ENCODE data around the gene ZNF605. TPM values are rescaled to one million over a fixed set of nuclear protein-coding genes. Genes with fewer than 3 reads are reported as not detected.
"Not testable (repeated sequence)": the region's sequence is repeated elsewhere in the genome, so short reads cannot be mapped to it uniquely, and the experiment has no call there.

Gene ZNF605
- total and polyA plus RNA-seq, 2 donors (not counting 3 experiments of a cell fraction or from before 2014, with no cell fraction given): 2.4 to 11.3 TPM

GRCh38 chr12:132937476-132937875 is 18.6 kb downstream of the ZNF605 start:
- Histone ChIP-seq H3K27me3 (ENCODE audit: control insufficient read depth in 2 of 2, insufficient read depth in 2 of 2, low read length in 2 of 2) (no peaks in the 10 kb centered on the region), H3K4me3 (replicated peaks in 1 of 3; ENCODE audit: insufficient read depth in 1 of 3, low read depth in 1 of 3, low read length in 3 of 3) (no peak overlapping the region), H3K9me1 (replicated peaks; ENCODE audit: control insufficient read depth, extremely low read depth, insufficient read depth, low read length) (no peaks in the 10 kb centered on the region), H3K4me2 (ENCODE audit: insufficient read depth, low read length) (no peak overlapping the region), H3K27ac (ENCODE audit: insufficient read depth, low read depth, low read length) (no peak overlapping the region), H3K79me2 (ENCODE audit: control insufficient read depth, insufficient read depth, low read length) (no peaks in the 10 kb centered on the region), H2AFZ (ENCODE audit: low read depth, low read length) (no peak overlapping the region), H3K9ac (replicated peaks; ENCODE audit: extremely low read depth, insufficient read depth, low read length) (no peak overlapping the region), H3K4me1 (ENCODE audit: control insufficient read depth, extremely low read depth, insufficient read depth, low read length) (no peaks in the 10 kb centered on the region), H3K9me3 (replicated peaks; ENCODE audit: control insufficient read depth, insufficient read depth, low read length) (peaks cover 9% of the 10 kb centered on the region), H4K20me1 (replicated peaks; ENCODE audit: control insufficient read depth, extremely low read depth, insufficient read depth, low read length) (no peaks in the 10 kb centered on the region), H3K36me3 (ENCODE audit: control insufficient read depth in 2 of 2, extremely low read depth in 1 of 2, insufficient read depth in 2 of 2, low read length in 2 of 2) (peaks cover 3 to 12% of the 10 kb centered on the region in 2 experiments)
- no peak for FAIRE-seq
- dilution Hi-C loops (cut with MboI; ENCODE audit: extremely low pct_ligation_motif_present, low sequenced_read_pairs): no loop called here
- DNase-seq (ENCODE audit: low read depth, low spot score): no peak
- intact Hi-C loops (cut with micrococcal nuclease): no loop called here
- ChIA-PET POLR2A (no interaction called here), CTCF (no interaction called here)
- BruUV-seq (replicated peaks): no TSS peak
- TF ChIP-seq POLR2AphosphoS5 (IDR thresholded peaks at IDR 0.05; ENCODE audit: insufficient read depth, low read depth, low read length): no peak
- no peak for TF ChIP-seq MYC (IDR thresholded peaks at IDR 0.05; ENCODE audit: low read depth, low read length)
- no peak for TF ChIP-seq FOS (IDR thresholded peaks at IDR 0.05; ENCODE audit: borderline replicate concordance, insufficient read depth, low read length)
- no peak for TF ChIP-seq EZH2 (IDR thresholded peaks at IDR 0.05; ENCODE audit: borderline replicate concordance, low read depth, low read length, severe bottlenecking)
- TF ChIP-seq POLR2A (IDR thresholded peaks at IDR 0.05; ENCODE audit: low read depth, low read length): no peak
- TF ChIP-seq GATA2 (IDR thresholded peaks at IDR 0.05; ENCODE audit: insufficient read depth, insufficient read length, low read depth, low read length): no peak
- no peak for TF ChIP-seq CTCF (IDR thresholded peaks at IDR 0.05; ENCODE audit: extremely low read depth in 1 of 2, insufficient read depth in 1 of 2, low read depth in 1 of 2, low read length in 2 of 2)
- TF ChIP-seq JUN (IDR thresholded peaks at IDR 0.05; ENCODE audit: borderline replicate concordance, insufficient read depth, insufficient read length, low read depth): no peak

DNA sequence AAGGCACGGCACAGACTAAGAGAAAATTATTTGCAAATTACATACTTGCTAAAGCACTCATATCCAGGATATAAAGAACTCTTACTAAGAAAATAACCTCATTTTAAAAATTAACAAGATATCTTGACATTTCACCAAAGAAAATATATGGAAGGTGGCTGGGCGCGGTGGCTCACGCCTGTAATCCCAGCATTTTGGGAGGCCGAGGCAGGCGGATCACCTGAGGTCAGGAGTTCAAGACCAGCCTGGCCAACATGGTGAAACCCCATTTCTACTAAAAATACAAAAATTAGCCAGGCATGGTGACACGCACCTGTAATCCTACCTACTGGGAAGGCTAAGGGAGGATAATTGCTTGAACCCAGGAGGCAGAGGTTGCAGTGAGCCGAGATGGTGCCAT is 19.2 kb downstream of the ZNF605 start:
- H3K9me3 ChIP-seq (replicated peaks; ENCODE audit: control insufficient read depth, insufficient read depth, low read length); H4K20me1 ChIP-seq (replicated peaks; ENCODE audit: control insufficient read depth, extremely low read depth, insufficient read depth, low read length); dilution Hi-C loops (cut with MboI; ENCODE audit: extremely low pct_ligation_motif_present, low sequenced_read_pairs); H2AFZ ChIP-seq (ENCODE audit: low read depth, low read length); H3K79me2 ChIP-seq (ENCODE audit: control insufficient read depth, insufficient read depth, low read length); H3K4me3 ChIP-seq (replicated peaks in 1 of 3; ENCODE audit: insufficient read depth in 1 of 3, low read depth in 1 of 3, low read length in 3 of 3); intact Hi-C loops (cut with micrococcal nuclease); DNase-seq (ENCODE audit: low read depth, low spot score); H3K4me2 ChIP-seq (ENCODE audit: insufficient read depth, low read length); H3K27me3 ChIP-seq (ENCODE audit: control insufficient read depth in 2 of 2, insufficient read depth in 2 of 2, low read length in 2 of 2); H3K27ac ChIP-seq (ENCODE audit: insufficient read depth, low read depth, low read length); H3K9ac ChIP-seq (replicated peaks; ENCODE audit: extremely low read depth, insufficient read depth, low read length); H3K9me1 ChIP-seq (replicated peaks; ENCODE audit: control insufficient read depth, extremely low read depth, insufficient read depth, low read length); BruUV-seq (replicated peaks); CTCF ChIA-PET; POLR2A ChIA-PET; FAIRE-seq; H3K36me3 ChIP-seq (ENCODE audit: control insufficient read depth in 2 of 2, extremely low read depth in 1 of 2, insufficient read depth in 2 of 2, low read length in 2 of 2); H3K4me1 ChIP-seq (ENCODE audit: control insufficient read depth, extremely low read depth, insufficient read depth, low read length): not testable (repeated sequence)
